HG02840 (cell line): ENCODE results near the gene ARID1A.
"Not testable (repeated sequence)": the region's sequence is repeated elsewhere in the genome, so short reads cannot be mapped to it uniquely, and the experiment has no call there.

ENCODE experiments used
- ATAC-seq: cut with Tn5 transposase; IDR thresholded peaks from one replicate; pipeline ENCODE4 v1.9.1; 2021; ENCODE audit warnings: mild to moderate bottlenecking, moderate library complexity, moderate number of reproducible peaks; ENCODE audit not compliant: unreplicated experiment, low FRiP score

Gene ARID1A

DNA sequence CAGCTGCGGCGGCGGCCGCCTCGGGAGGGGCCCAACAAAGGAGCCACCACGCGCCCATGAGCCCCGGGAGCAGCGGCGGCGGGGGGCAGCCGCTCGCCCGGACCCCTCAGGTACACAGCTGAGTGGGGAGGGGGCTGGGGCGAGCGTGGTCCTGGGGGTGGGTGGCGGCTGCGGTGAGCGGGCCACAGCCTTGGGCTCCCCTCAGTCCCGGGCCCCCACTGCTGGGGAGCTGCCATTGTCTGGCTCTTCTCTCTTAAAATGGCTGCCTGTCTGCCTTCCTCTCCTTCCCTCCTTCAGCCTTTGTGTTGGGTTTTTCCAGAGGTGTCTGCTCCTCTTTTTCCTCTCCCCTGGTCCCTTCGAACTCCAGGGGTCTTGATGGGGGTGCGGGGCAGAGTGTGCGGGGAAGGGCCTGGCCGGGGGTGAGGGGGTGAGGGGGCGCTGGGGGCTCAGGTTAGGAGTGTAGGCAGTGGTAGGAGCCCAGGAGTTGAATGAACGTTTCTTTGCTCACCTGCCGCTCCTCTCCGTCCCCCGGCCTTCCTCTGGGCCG is 1.7 kb downstream of the ARID1A start:
- no peak for ATAC-seq

GRCh38 chr1:26697978-26698849 is 2.4 kb downstream of the ARID1A start:
- ATAC-seq = no peak

- ATAC-seq = no peak
These were observed 4.9 kb downstream of the ARID1A start for GRCh38 chr1:26700711-26701110.

DNA sequence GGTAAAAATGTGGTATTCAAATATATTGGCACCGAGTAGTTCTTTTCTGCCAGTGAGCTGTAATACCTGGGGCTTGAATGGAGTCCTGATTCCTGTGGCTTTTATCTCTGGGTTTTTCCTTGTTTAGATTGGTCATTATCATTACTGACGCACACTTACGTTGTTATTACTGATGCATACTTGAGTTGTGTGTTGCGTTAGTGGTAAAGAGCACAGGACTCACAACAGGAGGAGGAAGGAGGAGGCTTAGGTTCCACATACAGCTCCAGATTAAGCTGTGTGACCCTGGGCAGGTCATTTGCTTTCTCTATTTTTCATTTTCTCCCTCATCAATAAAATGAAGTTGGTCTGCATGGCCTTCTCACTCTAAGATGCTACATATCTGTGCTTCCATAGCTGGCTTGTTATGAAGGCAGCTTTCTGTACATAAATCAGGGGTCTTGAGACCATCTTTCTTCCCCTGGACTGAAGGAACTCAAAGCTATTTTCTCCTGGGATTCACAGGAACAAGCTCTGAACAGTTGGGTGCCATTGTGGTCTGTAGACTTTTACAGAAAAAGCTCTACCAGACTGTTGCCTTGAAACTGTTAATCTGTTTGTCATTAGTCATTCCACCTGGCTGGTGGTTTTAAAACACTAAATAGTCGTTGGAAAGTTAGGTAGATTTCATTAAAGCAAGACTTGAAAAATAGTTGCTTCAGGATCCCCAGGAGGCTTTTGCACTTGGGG is 5.6 kb downstream of the ARID1A start:
- ATAC-seq = no peak

DNA sequence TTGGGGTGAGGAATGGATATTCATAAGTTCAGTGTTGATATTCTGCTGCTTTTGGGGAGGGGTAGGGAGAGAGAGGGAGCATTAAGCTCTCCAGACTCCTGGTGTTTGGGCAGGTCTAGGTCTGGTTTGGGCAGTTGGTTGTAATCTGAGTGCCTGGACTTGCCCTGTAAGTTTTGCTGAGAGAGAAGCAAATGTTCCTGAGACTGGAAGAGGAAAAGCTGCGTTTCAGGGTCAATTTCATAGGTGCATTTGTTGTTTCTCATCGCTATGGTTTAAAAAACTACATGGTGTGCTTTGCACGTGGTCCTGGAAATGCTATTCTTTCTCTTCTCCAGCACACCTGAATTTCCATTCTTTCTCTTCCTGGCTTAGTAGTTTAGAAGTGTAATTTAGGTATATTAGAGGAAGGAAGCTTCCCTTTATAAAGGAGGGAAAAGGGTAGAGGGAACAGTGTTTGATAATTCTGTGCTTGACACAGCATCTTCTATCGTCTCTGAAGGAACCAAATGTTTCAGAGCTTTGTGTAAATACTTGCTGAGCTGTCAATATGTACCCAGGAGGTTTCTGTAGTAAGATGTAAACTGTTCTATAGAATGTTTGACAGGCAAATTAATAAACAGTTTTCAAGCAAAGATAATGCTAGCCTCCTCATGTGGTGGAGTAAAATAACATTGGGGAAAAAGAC is 6.3 kb downstream of the ARID1A start:
- no peak for ATAC-seq

DNA sequence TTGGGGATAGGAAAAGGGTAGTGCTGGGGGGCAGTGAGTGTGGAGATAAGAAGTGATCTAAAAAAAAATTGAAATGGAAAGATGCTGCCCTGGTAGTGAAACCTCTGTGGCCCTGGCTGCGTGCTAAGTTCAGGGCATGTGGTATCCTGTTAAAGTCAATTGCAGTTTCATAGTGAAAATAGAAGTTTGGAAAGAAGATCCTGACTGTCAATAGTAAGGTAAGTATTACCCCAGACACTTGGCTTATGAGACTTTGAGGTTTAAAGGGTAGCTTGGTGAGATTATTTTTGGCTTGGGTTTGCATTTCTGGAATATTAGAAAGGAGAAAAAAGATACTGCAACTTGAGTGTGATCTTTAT is 6.8 kb downstream of the ARID1A start:
- ATAC-seq = no peak

GRCh38 chr1:26703478-26703877 is 7.7 kb downstream of the ARID1A start:
- ATAC-seq = no peak

GRCh38 chr1:26704629-26705028 is 8.8 kb downstream of the ARID1A start:
- ATAC-seq = no peak

GRCh38 chr1:26705227-26705626 is 9.4 kb downstream of the ARID1A start:
- not testable (repeated sequence) for ATAC-seq

DNA sequence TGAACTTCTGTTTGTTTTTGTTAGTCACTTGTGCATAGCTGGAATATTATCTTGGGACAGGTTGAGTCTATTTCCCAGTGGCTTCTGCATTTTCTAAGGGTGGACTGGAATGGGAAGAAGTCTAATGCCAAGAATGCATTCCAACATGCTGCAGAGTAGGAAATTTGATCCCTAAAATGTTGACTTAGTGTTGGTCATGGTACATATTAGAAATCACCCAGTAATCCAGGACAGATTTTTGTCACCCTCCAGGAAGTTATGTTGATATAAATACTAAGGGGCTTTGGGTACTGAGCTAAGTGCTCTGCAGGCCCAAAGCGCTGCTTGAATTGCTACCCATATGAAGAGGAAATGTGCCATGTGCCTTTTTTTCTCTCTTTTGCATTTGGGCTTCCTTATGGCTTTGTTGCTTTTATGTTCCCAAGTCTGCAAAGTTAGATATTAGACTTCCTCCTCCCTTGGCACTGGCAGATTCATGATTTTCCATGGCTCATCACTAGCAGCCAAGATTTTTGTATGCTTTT is 10.0 kb downstream of the ARID1A start:
- ATAC-seq = no peak

DNA sequence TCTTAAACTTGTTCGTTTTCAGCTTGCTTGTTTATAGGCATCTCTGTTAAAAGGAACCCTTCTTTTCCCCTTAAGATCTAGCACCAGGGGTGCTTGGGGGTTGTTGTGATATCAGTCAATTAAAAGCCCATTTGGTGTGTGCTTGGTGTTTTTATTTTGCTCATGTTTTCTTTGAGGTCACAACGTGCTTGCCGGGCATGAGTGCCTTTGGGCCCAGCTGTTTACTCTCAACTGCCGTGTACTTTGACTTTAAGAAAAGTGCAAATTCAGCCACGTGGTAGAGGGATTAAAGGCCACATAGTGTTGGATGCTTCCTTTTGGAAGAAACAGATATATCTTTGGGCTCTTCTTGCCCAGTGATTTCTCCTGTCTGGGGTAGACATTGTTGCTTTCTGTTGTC is 10.5 kb downstream of the ARID1A start:
- no peak for ATAC-seq

DNA sequence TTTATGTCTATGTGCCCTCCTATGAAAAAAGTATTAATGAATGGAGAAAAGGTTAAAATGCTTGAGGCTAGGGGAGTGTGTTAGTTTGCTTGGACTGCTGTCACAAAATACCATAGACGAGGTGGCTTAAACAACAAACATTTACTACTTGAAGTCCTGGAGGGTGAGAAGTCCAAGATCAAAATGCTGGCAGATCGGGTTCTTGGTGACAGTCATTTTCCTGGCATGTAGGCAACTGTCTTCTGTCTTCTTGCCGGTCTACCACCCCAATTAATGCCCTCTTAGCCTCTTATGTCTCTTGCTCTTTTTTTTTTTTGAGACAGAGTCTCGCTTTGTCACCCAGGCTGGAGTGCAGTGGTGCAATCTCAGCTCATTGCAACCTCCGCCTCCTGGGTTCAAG is 15.0 kb downstream of the ARID1A start:
- no peak for ATAC-seq

GRCh38 chr1:26711777-26712176 is 16.0 kb downstream of the ARID1A start:
- ATAC-seq = no peak

DNA sequence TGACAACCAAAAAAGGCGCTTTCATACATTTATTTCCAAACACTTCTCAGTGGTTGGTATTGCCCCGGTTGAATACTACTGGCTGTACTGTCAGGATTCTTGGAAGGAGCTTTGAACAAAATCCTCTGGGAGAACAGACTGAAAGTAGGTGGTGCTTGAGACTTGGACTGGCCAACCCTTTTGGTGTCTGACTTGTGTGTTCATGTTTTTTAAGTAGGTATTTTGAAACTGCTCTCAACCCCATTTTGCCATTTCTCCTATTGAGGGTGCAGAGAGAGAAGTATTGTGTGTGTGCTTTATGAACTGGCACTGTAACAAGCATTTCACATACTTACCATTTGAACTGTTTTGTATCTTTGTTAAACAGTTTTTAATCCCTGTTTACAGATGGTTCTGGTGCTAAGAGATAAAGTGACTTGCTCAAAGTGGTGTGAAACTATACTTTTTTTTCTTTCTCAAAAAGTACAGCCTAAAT is 21.2 kb downstream of the ARID1A start:
- ATAC-seq = no peak

DNA sequence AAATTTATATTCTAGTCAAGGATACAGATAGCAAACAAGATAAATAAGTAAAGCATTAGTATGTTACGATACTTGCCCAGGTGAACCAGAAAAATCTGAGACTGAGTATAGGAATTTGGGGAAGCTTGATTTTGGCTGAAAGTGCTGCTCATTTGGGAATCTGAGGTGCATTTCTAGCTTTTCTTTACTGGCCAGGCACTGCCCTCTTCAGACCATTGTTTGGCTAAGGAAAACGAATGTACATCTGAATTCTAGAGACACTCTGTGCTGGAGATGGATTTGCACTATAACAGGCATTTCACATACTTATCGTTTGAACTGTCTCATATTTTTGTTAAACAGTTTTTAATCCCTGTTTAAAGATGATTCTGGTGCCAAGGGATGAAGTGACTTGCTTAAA is 23.4 kb downstream of the ARID1A start:
- ATAC-seq = no peak

DNA sequence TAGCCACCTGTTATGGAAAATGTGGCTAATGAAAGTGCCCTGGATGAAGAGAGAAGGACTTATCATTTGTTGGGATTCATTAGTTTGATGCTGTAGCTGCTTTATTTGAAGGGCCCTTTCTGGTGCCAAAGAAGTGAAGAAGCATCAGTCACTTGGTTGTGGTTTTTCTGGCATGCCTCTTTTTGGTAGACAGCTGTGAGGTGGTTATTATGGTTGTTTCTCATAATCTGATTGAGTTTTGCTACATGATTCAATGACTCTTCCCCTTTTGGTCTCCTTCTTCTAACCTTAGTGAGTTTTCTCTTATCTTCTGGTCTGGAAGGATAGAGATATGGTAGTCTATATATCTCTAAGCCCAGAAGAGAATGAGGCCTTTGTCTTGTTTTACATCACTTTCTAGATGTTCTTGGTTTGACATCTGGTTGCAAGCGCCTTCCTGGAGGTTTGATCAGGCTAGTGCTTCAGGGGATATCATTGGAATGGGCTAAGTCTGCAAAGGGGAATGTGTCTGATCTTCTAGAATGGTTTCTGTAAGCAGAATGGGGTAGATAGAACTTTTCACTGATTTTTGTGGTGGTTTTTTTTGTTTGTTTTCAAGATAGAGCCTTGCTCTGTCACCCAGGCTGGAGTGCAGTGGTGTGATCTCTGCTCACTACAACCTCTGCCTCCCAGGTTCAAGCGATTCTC is 26.0 kb downstream of the ARID1A start:
- no peak for ATAC-seq

DNA sequence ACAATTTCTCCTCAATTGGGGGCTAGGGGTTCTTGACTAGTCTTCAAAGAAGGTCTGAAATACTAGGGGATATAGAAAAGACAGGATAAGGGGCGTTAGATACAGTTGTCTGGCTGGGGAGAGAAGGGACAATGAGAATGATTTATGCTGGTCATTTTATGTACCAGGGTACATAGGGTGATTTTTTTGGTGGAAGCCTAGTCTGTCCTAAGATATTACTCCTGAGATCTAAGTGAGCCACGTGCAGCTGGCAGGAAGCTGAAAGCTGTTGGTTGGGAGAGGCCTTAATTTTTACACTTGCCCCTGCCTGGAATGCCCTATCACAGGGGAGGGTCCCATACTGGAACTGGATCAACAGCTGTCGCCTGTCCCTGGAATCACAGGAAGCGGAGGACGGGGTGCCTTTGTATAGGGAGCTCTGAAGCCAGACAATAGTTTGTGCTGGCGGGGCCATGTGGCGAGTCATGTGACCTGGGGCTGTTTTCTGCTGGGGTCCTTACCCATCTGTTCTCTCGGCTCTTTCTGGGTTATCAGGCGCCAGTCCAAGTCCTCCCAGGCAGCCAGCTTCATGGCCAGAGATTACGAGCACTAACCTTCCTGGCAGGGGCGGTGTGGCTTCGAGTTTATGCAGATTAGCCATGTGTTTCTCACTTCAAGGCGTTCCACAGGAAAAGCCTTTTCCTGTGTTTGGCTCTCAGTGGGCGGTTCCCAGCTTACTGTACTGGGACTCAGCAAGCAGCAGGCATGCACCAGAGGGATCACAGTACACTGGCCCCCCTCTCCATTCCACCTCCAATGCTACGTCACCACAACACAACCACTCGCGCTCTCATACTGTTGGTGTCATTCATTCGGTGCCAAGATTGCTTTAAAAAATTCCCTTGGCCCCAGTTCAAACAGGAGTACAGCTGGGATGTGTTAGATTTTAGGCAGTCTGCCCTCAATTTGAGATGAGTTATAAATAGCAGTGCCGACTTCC is 27.5 kb downstream of the ARID1A start:
- ATAC-seq = no peak

- ATAC-seq = no peak
These were observed 28.3 kb downstream of the ARID1A start for GRCh38 chr1:26724118-26724517.

DNA sequence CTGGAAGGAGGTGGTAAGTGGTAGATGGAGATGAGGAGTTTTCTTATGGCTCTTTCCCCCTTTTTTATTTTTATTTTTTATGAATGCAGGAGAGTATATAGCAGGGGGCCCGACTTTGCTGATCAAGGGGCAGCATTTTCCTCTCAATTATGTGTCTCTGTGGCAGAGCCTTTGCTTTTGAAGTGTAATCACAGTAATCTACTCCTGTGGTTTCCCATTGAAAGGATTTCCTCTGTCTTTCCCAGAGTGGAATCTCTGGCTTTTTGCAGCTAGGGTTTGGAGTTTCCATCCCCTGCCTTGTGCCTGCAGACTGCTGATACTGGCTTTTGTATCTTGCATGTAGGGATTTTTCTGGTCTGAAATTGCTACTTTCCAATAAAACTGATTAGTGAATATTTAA is 29.1 kb downstream of the ARID1A start:
- ATAC-seq = no peak
